ENCODE results near the gene UBE2S.
A peak's percentile ranks its signal among the peaks of the same experiment; 100 is the strongest.
"Not testable (repeated sequence)": the region's sequence is repeated elsewhere in the genome, so short reads cannot be mapped to it uniquely, and the experiment has no call there.

UBE2S gene

DNA sequence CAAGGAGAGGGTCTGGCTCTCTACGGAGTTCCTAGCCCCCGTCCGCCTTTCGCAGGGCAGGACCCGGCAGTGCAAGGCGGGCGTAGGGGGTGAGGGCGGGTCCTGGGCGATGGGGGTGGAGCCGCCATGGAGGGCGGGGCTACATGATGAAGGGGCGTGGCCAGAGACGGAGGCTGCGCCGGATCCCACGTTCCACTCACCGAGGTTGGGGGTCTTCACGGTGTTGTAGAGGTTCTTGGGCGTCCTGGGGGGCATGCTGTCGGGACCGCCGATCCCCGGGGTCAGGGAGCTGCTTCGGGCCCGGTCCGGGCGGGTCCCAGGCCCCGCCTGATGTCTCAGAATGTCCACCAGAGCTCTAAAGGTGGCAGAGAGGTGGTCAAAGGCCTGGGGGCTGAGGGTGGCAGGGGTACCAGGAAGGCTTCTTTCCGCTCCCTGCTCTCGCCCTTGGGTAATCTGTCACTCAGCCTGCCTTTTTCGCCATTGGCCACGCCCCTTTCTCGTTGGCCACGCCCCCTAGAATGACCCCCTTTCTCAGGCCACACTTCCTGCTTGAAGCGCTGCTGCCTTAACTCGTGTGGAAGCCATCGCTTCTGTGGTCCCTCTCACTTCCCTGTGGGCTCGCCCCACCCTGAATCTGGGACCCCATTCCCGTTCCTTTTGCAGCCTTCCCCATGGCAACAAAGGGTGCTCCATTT, 33.0 kb upstream of the UBE2S start:
- no peak for DNase-seq (ENCODE audit: low read depth in 2 of 2, low spot score in 1 of 2)

DNA sequence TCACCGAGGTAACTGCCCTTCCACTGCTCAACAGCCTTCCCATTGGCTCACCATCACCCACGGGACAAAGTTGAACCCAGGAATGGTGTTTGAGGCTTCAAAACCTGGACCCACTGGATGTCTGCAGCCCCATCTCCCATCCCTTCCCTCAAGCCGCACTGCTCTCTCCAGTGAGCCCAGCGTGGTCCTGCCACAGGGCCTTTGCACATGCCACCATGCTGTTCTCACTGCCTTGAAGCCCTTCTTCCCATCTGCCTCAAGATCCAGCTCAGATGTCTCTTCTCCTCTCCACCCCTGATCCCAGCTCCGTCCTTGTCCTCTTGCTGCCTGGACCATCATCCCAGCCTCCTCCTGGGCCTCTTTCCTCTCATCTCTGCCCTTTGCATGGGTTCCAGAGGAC, 31.5 kb upstream of the UBE2S start:
- no peak for DNase-seq (ENCODE audit: low read depth in 2 of 2, low spot score in 1 of 2)

DNA sequence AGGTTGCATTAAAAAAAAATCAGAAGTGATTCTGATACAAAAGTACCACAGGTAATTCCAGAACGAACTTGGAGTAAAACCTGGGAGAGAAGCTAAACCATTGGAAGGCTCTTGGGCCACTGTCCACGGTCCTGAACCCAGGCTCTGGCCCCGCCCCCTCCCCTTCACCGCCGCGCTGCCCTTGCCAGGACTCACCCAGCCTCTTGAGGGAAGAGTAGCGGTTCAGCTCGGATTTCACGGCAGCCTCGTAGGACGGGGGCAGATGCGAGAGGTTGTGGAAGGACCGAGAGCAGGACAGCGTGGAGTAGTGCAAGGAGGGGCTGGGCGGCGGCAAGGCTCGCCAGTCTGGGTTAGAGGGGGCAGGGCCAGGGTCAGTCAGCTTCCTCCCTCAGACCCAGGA, 29.8 kb upstream of the UBE2S start:
- no peak for DNase-seq (ENCODE audit: low read depth in 2 of 2, low spot score in 1 of 2)

DNA sequence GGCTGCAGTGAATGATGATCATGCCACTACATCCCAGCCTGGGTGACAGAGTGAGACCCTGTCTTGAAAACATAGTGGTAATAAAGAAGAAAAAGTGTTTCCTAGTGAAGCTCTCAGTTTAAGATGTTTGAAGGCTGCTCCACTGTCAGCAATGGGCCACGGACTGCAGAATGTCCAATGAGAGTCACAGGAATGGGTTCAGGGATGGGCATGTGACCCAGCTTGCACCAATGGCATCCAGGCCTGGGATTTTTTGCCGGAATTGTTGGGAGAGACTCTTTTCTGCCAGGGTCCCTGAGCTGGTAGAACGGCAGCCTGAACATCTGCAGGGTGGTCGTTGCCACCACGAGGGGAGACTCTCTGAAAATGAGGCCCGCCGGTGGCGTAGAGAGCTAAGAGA, 29.3 kb upstream of the UBE2S start:
- DNase-seq (ENCODE audit: low read depth in 2 of 2, low spot score in 1 of 2) = no peak

DNA sequence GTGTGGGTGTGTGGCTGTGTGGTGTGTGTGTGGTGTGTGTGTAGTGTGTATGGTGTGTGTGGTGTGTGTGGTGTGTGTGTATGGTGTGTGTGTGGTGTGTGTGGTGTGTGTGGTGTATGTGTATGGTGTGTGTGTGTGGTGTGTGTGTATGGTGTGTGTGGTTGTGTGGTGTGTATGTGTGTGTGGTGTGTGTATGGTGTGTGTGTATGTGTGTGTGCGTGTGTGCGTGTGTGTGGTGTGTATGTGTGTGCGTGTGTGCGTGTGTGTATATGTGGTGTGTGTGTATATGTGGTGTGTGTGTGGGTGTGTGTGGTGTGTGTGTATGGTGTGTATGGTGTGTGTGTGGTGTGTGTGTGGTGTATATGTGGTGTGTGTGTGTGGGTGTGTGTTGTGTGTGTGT, 27.4 kb upstream of the UBE2S start:
- no peak for DNase-seq (ENCODE audit: low read depth in 2 of 2, low spot score in 1 of 2)

DNA sequence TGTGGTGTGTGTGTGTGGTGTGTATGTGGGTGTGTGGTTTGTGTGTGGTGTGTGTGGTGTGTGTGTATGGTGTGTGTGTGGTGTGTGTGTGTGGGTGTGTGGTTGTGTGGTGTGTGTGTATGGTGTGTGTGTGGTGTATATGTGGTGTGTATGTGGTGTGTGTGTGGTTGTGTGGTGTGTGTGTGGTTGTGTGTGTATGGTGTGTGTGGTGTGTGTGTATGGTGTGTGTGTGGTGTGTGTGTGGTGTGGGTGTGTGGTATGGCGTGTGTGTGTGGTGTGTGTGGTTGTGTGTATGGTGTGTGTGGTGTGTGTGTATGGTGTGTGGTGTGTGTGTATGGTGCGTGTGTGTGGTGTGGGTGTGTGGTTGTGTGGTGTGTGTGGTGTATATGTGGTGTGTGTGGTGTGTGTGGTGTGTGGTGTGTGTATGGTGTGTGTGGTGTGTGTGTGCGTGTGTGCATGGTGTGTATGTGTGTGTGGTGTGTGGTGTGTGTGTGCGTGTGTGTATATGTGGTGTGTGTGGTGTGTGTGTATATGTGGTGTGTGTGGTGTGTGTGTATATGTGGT, 26.9 kb upstream of the UBE2S start:
- no peak for DNase-seq (ENCODE audit: low read depth in 2 of 2, low spot score in 1 of 2)

DNA sequence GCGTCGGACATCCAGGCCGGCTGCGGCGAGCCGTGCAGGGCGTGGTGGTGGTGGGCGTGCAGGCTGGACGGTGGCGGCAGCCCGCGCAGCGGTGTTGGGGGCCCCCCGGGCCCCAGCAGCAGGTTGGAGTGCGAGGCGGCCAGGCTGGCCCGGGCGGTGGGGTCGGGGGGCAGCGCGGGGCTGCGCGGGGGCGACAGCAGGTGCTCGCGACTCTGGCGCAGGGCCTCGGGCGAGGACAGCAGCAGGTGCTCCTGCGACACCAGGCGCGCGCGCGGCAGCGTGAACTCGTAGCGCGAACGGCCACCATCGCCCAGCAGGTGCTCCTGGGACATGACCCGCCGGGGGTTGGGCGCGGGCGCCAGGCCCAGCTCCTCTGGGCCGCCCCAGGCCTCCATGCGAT, 25.7 kb upstream of the UBE2S start:
- DNase-seq (ENCODE audit: low read depth in 2 of 2, low spot score in 1 of 2) = no peak

DNA sequence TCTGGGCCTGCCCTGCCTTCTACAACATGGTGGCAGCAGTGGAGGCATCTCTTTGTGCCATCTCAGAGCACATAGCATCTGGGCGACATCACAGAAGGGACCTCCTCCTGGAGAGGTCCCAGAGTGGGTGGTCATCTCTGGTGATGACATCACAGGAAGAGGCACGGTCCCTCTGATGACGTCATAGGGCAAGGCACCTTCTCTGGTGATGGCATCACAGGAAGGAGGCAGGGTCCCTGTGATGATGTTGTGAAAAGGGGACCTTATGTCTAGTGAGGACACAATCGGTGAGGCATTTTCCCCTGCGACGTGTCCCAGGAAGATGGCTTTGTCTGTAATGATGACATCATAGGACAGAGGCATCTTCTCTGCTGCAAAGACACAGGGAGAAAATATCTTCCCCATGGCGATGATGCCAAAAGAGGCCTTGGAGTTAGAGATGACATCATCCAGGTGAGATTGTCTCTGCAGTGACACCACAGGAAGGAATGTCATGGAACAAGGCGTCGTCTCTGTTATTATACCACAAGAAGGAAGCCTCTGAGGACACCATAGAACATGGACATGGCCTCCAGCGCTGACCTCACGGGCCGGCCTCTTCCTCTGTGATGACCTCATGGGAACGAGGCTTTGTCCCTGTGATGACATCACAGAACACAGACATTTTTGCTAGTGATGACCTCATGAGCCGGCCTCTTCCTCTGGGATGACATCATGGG, 24.8 kb upstream of the UBE2S start:
- no peak for DNase-seq (ENCODE audit: low read depth in 2 of 2, low spot score in 1 of 2)

DNA sequence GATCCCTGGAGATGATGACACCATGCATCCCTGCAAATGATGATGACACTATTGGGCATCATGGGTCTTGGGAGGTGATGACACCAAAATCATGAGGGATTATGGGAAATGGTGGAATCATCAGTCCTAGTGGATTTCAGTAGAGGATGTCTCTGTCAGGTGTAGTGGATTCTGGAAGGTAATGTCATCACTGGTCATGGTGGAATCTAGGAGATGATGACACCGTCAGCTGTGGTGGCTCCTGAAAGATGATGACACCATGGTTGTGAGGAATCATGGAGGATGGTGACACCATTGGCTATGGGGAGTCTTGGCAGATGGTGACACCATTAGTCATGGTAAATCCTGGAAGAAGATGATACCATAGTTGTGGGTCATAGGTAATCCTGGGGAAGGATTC, 23.6 kb upstream of the UBE2S start:
- no peak for DNase-seq (ENCODE audit: low read depth in 2 of 2, low spot score in 1 of 2)

DNA sequence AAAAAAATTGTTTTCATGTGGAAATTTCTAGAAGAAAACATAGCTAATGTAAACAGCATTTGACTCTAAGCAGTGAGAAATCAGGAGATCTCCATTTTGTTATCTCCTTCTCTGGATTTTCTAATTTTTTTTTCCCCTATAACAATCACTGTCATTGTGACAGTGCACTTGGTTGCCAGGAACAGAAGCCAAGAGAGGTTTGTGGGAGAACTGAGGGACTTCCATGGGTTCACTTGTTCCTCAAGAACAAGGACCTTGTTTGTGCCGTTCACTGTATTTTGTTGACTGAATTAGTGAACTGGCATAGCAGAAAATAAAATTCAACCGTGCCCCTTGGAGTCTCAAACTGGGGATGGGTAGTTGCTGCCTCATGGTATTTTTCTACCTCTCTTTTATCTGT, 18.5 kb upstream of the UBE2S start:
- no peak for DNase-seq (ENCODE audit: low read depth in 2 of 2, low spot score in 1 of 2)

DNA sequence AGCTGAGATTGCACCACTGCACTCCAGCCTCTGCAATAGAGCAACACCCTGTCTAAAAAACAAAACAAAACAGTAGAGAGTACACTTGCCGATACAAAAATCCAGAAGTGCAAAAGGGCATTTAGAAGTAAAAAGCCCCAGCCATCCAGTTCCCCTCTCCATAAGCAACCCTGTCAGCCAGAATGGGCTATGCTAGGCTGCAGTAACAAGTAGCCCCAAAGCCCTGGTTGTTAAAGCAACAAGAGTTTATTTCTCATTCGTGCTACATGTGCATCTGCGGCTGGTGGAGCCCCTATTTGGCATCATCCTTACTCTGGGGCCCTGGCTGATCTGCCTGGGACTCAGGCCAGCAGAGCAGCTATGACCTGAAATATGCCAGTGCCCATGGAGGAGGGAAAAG, 16.9 kb upstream of the UBE2S start:
- DNase-seq (ENCODE audit: low read depth in 2 of 2, low spot score in 1 of 2) = no peak

DNA sequence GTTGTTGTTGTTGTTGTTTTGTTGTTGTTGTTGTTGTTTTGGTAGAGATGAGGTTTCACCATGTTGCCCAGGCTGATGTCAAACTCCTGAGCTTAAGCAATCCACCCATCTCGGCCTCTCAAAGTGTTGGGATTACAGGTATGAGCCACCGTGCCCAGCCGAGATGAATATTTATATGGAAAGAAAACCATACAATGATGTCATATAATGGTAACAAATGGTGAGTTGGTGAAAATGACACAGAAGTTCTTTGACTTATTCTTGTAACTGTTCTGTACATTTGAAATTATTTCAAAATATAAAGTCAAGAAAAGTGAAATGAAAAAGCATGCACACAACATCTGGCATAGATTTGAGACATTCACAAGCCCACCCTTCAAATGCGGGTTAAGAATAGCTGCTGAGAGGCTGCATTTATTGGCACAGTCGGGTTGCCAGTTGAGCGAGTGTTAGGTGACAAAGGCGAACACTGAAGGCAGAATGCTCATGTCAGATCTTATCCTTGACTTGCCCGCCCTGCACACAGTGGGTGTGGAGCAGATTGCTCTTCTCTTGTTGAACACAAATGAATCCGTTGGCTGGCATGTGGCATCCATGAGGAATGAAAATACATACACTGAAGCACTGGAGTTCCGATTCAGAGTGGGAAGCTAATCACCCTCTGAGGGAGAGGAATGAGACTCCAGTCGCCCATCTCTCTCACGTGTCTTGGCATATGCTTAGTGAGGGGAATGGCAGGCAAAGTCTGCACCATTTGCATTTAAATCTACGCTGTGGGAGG, 15.8 kb upstream of the UBE2S start:
- DNase-seq (ENCODE audit: low read depth in 2 of 2, low spot score in 1 of 2) = no peak

DNA sequence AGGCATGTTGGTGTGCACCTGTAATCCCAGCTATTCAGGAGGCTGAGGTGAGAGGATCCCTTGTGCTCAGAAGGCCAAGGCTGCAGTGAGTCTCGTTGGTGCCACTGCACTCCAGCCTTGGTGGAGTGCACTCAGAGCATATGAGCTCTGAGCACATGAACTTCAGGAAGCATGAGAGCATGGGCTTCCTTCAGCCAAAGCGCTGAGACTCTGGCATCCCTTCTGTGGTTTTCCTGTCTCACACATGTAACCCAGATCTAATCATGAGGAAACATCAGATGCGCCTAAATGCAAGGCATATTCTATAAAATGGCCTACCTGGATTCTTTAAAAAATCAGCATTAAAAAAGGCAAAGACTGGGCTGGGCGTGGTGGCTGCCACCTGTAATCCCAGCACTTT, 13.7 kb upstream of the UBE2S start:
- DNase-seq (ENCODE audit: low read depth in 2 of 2, low spot score in 1 of 2) = not testable (repeated sequence)

DNA sequence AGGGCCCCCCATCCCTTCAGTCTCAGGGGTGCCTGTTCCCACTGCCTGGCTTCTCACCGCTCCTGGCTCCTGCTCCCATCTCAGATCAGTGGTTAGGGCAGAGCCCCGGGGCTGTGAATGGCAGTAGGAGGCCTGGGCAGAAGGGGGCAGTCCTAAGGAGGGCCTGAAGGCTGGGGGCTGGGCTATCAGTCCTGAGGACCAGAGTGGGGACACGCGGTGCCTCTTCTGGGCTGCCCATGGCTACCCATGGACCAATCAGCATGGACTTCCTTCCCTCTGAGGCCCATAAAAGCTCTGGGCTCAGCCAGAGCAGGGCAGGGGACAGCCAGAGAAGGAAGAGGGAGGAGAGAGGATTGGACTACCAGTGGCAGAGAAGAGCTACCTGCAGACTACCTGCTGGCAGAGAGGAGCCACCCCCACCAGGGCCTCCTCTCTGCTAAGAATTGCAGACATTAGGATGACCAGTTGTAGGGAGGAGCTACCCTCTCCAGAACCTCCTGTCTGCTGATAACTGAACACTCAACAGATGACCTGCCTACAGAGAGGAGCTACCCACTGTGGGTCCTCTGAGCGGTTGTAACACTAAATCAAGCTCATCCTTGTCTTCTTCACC, 12.1 kb upstream of the UBE2S start:
- DNase-seq (ENCODE audit: low read depth in 2 of 2, low spot score in 1 of 2) = no peak

DNA sequence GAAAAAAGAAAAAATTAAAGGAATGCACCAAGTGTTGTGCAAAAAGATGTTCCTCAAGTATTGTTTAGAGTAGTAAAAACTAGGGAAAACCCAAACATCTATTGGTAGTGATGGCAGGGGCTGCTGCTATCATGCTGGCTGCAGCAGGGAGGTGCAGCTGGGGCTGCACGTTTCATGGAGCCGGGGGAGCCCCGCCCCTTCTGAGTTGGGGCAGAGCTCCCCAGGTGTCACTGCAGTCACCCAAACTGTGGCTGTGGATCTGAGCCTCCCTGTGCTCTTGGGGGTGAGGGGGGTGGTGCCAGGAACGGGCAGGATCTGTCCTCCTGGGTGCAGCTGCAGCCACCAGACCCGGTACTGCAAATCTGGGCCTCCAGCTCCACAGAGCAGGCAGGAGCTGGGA, 11.5 kb upstream of the UBE2S start:
- no peak for DNase-seq (ENCODE audit: low read depth in 2 of 2, low spot score in 1 of 2)

DNA sequence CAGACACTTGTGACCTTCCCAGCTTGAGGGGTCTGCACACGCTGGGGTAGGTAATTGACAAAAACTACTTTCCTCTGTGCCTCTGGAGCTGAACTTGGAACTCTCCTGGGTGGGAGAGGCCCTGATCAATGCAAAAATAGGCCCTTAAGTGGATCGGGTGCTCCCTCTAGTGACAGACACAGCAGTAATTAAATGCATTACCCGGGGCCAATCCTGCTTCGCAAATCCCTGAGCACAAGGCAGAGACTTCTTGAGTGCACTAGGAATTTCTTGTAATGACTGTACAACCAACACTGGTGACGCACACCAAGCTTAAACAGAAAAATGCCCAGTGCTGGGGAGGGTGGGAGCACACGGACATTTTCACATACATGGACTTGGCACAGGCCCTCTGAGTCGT, 10.6 kb upstream of the UBE2S start:
- no peak for DNase-seq (ENCODE audit: low read depth in 2 of 2, low spot score in 1 of 2)

DNA sequence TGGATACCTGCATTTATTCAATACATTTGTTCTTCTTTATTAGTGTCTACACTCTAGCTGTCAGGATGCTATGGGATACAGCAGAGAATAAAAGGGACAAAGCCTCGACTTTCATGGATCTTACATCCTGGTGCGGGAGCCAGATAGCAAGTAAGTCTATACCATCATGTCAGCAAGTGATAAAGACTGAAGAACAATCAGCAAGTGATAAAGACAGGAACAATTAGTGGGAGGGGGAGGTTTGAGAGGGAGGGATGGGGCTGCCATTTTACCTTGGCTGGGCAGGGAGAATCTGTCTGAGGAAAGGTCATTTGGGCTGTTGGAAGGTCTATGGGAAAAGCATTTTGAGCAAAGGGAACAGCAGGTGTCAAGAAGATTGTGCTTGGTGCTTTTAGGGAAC, 2.6 kb upstream of the UBE2S start:
- DNase-seq (ENCODE audit: low read depth in 2 of 2, low spot score in 1 of 2) = no peak

DNA sequence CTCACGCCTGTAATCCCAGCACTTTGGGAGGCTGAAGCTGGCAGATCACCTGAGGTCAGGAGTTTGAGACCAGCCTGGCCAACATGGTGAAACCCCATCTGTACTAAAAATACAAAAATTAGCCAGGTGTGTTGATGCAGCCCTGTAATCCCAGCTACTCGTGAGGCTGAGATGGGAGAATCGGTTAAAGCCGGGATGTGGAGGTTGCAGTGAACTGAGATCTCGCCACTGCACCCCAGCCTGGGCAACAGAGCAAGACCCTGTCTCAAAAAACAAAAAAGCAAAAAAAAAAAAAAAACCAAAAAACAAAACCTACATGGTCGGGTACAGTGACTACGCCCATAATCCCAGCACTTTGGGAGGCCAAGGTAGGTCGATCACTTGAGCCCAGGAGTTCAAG, 1.6 kb upstream of the UBE2S start:
- DNase-seq (ENCODE audit: low read depth in 2 of 2, low spot score in 1 of 2) = not testable (repeated sequence)

DNA sequence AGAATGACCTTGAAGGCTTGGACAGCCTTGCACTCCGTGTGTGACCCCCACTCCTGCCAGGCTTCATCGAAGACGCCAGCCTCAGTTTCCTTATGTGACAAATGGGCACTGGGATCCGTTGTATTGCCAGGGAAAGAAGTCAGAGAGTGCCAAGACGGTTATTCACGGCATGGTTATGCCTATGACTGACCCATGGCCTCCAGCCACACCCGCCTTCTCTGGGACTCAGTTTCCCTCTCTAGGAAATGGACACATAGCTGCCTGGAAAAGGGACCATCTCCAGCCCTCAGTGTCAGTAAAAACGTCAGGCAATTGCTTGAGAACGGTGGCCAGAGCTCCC, 915 bp upstream of the UBE2S start:
- DNase-seq (ENCODE audit: low read depth in 2 of 2, low spot score in 1 of 2) = no peak

DNA sequence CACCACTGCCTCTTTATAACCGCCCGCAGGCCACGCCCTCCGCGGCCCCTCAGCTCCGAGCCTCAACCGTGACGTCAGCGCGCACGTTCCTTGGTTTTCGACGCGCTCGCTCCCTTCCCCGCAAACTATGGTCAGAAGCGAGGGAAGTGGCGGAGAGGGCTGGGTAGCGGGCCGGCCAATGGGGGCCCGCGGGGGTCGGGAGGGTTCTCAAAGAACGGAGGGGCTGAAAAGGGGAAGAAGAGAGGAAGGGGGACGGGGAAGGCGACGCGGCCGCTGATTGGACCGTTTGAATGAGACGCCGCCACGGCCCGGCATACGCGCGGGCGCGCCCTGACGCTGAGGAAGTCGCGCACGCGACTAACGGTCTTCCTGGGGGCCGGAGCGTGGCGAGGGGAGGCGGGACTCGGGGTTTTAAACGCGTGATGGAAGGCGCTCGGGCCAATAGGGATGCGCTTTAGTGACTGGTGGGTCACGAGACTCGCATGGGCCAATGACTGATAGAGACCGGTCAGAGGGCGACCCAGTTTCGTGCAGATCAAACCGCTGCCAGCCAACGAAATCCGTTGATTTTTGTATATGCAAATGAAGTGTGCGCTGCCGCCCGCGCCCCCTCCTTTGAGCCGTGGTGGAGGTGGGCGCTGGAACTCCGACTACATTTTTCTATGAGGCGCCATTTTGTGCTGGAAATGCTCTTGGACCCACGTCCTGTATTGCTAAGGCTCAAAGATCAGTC, 378 bp upstream of the UBE2S start:
- peak; percentile 88 to 95 for DNase-seq (ENCODE audit: low read depth in 2 of 2, low spot score in 1 of 2)
